Prostate gland (tissue), 2 donors: Measurements from ENCODE around the gene IGF1R.

Experiments
- POLR2AphosphoS5 ChIP-seq: sonication (generic); formaldehyde crosslinking; IDR thresholded peaks from one replicate; pipeline ENCODE4 v1.6.1; 2017; ENCODE audit warnings: antibody characterized with exemption
- TF ChIP-seq, protein P1 (sequence below), 4 experiments: fragments of 200-600 bp in 2 of 4; fragments of 450-650 bp in 2 of 4; sonication (generic) in 2 of 4; IDR thresholded peaks; 1 replicate in 3 of 4; 2 replicates in 1 of 4; pipeline ENCODE4 v1.5.1; 2016 to 2019; ENCODE audit warnings: antibody characterized with exemption in 4 of 4, mild to moderate bottlenecking in 2 of 4, moderate library complexity in 2 of 4

DNA sequence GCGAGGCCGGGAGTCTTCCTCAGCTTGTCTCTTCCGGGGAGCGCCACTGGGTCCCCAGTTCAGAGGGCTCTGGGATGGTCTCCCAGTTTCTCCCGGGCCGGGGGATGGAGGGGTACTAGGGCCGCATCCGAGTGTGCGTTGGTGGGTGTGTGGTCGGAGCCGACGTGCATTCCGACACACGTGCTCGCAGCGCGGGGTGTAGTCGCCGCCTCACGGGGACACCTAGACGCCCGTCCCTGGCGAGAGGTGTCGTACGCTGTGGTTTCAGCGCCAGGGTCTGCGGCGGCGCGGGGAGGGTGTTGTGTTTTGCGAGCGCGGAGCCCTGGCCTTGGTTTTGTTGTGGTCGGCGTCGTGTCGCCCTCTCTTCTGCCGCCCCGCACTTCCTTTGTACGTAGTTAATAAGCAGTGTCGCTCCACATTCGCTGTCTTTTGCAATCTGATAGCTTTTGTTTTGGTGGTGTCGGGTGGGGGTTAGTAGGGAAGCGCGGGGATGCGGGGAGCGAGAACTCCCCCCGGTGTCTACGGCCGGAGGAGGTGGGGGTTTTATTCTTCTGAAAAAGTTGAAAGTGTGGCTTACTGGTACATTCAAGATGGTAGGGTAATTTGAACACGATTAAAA lies 2.2 kb downstream of the IGF1R start:
- TF ChIP-seq, protein P1, sequence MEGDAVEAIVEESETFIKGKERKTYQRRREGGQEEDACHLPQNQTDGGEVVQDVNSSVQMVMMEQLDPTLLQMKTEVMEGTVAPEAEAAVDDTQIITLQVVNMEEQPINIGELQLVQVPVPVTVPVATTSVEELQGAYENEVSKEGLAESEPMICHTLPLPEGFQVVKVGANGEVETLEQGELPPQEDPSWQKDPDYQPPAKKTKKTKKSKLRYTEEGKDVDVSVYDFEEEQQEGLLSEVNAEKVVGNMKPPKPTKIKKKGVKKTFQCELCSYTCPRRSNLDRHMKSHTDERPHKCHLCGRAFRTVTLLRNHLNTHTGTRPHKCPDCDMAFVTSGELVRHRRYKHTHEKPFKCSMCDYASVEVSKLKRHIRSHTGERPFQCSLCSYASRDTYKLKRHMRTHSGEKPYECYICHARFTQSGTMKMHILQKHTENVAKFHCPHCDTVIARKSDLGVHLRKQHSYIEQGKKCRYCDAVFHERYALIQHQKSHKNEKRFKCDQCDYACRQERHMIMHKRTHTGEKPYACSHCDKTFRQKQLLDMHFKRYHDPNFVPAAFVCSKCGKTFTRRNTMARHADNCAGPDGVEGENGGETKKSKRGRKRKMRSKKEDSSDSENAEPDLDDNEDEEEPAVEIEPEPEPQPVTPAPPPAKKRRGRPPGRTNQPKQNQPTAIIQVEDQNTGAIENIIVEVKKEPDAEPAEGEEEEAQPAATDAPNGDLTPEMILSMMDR (IDR thresholded peaks at IDR 0.05), result no peak
- TF ChIP-seq POLR2AphosphoS5, result no peak
